ENCODE data around the gene FASTKD2.
"Not testable (repeated sequence)": the region's sequence is repeated elsewhere in the genome, so short reads cannot be mapped to it uniquely, and the experiment has no call there.

The FASTKD2 gene

DNA sequence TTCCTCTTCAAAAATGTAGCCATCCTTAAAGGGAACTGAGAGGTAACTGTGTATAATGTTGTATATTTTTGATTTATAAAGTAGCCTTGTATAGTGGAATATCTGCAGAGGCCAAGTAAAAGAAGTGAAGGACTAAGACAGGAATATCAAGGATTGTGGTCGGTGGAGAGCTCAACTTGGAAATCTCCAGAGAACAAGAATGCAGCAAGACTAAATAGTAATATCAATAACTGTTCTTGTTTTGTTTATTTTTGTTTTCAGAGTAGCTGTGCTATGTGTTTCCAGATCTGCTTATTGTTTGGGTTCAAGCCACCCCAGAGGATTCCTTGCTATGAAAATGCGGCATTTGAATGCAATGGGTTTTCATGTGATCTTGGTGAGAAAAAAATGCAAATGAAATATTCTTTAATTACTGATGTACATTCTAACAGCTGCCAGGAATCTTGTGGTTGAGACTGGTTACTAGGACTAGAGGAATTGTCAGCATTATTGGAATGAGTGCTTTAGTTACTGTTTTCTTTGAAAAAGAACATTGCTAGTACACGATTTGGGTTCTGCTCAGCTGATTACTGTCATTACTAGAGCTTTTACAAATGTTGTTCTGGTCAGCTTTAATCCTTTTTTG is 25.0 kb downstream of the FASTKD2 start:
- no peak for DNase-seq (ENCODE audit: low spot score)

DNA sequence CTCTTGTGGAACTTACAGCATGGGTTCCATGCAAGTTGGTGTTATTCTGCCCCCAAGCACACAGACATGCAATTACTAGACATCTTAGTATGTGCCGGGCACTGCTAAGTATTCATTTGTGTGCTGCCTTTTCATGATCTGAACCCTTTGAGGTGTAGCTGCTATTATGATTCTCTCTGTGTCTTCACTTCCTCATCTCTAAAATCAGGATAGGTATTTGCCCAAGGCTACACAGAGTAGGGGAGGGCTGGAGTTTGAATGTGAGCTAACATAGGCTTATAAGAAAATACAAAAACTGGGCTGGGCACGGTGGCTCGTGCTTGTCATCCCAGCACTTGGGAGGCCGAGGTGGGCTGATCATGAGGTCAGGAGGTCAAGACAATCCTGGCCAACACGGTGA is 27.2 kb downstream of the FASTKD2 start:
- DNase-seq (ENCODE audit: low spot score) = no peak

DNA sequence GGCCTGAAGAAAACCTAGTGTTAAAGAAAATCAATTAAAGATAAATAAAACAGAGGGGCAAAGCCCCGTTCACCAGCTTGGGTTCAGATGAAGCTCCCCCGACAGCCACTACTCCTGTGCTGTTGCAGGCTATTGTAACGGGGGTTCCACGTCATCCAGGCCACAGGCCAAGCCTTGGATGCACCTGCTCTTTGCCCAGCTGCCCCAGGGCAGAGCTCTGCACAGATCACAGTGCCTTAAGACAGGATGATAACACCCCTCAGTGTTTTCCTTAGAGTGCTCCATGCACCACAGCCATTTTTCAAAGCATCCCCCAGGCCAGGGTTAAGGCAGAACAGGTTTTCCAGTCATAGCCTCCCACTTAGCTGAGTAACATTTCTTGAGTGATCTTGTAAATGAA is 32.0 kb downstream of the FASTKD2 start:
- no peak for DNase-seq (ENCODE audit: low spot score)

DNA sequence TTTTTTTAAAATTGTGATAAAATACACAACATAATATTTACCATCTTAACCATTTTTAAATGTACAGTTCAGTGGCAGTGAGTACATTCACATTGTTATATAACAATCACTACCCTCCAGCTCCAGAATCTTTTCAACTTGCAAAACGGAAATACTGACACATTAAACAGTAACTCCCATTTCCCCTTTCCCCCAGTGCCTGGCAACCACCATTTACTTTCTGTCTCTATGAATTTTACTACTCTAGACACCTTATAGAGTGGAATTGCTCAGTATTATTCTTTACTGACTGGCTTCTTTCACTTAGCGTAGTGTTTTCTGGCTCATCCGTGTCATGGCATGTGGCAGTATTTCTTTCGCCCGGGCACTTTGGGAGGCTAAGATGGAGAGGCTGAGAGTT is 32.6 kb downstream of the FASTKD2 start:
- DNase-seq (ENCODE audit: low spot score) = no peak

DNA sequence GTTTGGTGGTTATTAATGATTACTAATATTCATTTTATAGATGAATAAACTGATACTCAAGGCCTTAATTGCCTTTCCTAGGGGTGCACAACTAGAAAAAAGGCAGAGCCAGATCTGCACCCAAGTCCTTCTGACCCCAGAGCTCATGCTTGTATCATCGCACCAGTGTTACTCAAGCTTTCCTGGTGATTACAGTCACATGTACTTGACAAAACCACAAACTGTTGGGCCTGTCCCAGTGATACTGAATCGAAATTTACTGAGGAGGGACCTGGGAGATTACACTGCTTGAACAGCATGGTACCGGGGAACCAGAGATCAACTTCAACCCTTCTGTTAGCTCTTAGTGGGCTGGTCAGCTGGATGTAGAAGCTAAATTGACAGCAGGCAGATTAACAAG is 33.7 kb downstream of the FASTKD2 start:
- DNase-seq (ENCODE audit: low spot score) = no peak

DNA sequence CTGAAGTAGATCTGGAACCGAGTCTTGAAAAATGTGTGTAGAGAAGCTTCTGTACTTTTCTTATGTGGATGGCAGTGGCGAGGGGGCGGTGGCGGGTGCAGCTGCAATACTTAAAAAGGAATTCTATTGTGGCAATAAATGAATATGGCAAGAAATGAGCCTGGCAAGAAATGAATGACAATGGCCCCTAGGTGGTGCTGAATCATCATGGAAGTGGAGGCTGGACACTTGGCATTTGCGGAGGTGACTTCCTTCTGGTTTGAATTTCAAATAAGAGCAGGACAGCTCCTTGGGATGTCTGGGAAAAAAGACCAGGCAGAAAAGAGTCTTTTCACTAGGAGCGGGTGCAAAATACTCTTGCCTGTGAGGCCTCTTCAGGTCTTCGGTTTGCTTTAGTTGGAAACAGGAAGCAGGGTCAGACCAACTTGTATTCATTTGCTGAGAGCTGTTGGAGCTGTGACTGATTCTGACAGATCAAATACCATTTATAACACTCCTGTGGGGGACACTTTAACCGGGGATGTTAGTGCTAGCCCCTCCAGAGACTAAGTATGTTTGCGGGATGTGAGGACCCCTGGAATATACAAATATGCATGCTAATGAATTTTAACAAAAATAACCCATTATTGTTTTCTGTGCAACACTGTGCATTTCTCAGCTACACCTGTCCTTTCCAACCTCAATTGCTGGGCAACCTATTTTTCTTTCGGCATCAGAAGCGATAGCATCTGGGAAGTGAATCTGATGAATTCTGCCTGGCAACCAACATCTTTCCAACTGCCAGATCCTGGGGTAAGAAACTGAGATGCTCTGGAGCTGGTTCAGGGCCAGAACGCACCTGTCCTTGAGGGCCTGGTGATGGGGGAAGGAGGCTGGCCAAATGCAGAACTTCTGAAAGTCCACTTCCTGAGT is 35.4 kb downstream of the FASTKD2 start:
- DNase-seq (ENCODE audit: low spot score) = peak; percentile 52

DNA sequence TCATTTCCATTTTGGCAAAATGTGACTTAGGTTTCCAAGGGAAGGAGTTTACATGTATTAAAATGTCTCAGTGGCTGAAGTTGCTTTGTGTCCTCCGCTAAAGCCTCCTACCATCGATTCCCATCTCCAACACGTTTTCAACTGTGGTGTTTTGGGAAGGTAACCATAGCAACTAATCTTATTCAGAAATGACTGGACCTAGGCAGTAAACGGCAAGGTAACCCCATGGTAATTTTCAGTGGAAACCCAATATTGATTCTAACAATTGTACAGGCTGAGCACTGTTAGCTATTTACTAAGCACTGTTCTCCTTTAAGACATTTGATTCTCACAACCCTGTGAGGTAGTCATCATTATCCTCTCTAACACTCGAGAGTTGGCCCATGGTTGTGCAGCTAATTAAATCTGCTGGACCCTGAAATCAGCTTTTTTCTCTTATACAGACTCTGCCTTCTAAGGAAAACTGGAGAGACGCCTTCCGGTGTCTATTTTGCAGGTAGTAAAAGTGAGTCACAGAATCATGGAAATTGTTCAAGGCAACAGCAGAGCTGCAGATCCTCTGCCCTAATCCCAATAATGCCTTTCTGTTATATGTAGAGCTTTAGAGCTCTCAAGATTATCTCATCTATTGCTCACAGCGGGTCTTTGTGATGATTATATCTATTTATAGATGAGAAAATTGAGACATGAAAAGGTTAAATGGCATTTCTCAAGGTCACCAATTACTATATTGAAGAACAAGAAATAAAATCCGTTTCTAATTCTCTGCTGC is 36.2 kb downstream of the FASTKD2 start:
- no peak for DNase-seq (ENCODE audit: low spot score)

DNA sequence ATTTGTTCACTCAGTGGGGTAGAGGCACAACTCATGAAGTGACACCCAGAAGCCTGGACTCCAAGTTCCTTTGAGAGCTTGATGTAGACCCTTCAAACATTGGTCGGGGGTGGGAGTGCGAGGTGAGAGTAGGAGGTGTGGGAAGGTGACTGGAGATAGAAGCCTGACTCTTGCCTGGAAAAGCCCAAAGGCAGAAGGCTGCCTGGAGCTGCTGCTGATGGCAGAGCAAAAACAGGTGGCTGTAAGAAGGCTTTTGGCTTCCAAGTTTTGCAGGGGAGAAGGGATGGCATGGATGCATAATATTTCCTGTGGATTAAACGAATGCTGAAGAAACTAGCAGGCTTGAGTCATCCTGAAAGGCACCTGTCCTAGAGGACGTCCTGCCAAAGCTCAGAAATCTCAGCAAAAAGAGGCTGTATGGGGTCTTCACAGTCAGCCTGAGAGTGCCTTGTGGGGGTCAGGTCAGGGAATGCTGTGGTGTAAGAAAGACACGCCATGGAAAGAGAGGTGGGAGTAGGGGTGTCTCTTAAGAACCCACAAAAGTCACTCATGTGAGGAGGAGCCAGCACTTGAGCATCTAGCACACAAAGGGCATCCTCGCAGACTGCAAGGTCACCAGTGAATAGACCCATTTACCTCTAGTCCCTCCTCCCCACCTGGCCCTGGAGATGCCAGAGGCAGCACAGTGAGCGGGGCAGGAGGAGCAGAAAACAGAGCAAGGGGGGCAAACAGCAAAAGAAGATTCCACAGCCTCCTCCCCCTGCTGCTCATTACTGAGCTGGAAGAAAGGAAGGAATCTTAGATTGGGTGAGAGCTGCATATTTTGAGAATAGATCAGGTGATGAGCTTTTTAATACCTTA is 37.5 kb downstream of the FASTKD2 start:
- DNase-seq (ENCODE audit: low spot score) = no peak

DNA sequence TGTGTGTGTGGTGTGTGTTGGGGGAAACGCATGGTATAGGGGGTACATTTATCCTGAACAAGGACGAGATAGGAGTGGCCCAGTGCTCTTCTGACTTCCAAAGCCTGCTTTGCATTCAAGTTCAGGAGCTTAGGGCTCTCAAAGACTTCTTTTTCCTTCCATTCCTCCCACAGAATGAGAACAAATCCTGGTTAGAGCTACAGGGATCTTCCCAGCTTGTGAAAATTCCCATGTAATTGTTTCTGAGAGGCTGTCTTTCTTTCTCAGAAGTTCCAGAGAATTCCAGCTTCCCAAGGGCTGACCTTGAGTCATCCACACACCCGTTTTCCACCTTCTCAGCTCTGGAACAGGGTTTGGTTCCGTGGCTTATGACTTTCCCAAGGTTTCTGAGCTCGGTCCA is 38.9 kb downstream of the FASTKD2 start:
- DNase-seq (ENCODE audit: low spot score) = no peak

DNA sequence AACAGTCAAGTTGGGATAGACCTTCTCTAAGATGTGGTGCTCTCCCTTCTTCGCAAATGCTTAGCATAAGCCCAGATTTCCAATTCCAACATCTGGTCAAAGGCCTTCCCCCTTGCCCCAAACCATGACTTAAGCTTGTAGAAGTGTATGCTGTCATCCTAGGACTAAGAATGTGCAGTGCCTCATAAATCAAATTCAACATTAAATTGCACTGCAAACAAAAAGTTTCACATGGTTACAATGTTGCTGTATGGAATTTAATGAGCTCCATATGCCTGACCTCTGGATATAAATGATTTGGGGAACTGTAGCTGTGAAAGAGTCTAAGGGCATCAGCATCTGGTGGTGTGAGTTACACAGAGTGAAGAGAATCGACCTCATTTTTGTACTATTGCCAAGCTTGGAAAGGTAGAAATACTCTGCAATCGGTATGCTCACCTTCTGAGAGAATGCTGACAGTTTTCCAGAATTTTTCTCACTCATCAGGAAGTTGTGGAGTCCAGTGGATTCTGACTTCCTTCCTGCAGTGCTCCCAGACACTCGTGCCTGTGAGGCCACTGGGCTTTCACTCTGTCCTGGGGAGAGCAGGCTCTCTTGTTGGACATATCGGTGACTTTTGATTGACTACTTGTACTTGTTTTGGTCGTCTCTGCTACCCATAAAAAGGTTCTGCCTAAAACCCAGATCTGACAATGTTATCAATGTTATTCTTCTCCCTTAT is 40.6 kb downstream of the FASTKD2 start:
- DNase-seq (ENCODE audit: low spot score) = no peak

DNA sequence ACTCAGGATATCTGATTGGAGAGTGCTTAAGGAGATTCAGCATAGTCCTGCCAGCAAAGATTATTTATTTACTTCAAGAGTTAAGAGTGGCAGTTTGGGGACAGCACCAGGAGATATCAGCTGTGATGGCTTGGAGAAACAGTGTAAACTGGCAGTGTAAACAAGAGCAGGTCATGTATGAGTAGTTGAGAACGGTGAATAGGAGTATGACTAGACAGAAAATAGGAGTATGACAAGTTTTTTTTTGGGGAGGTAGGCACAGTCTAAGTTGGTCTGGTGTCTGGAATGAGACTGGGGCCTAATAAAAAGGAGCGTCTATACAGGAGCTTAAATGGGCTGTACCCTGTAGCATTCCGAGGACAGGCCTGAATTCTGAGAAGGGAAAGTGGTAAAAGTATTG is 42.2 kb downstream of the FASTKD2 start:
- DNase-seq (ENCODE audit: low spot score) = not testable (repeated sequence)

DNA sequence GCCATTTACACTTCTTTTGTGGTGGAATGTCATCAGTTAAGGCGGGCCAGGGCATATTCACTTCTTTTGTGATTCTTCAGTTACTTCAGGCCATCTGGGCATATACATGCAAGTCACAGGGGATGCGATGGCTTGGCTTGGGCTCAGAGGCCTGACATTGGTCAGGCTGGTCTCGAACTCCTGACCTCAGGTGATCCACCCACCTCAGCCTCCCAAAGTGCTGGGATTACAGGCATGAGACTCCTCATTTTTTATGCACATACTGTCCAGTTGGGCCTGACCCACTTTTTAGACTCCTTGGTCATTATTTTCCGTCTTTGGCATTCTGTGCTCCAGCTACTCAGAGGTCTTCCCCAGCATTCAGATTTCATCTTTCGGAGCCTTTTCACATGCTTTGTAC is 47.1 kb downstream of the FASTKD2 start:
- DNase-seq (ENCODE audit: low spot score) = not testable (repeated sequence)

DNA sequence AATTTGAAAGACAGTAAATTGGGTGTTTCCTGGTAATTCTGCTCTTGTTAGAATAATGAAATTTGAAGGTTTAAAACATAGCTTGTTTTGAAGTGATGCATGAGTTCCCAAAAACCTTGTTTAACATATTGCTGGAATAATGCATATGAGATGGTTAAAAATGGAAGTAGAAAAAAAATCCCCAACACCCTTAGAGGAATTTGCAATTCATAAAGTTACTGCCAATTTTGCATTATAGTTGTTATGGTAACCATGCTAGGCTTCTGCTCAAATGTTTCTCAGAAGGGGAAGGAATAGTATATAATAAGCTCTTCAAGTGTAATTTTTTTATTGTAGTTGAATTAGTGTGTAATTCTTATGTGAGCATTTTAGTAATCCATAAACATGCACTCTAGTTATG is 49.1 kb downstream of the FASTKD2 start:
- no peak for DNase-seq (ENCODE audit: low spot score)

DNA sequence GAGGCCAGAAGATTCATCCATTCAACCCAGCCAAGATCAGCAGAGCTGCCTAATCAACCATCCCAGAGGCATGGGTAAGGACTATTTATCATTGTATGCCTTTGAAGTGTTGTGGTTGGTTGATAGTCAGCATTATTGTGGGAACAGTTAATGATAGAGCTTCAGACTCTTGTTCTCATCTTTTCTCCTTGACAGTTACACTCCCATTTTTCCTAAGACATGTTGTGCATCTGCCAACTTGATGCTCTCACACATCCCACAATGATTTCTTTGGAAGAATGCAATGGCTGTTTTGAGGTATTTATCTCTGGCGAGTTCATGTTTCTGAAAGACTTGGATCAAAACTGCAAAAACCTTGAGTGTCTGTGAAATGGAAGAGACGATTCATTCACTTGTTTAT is 55.4 kb downstream of the FASTKD2 start:
- DNase-seq (ENCODE audit: low spot score) = no peak

DNA sequence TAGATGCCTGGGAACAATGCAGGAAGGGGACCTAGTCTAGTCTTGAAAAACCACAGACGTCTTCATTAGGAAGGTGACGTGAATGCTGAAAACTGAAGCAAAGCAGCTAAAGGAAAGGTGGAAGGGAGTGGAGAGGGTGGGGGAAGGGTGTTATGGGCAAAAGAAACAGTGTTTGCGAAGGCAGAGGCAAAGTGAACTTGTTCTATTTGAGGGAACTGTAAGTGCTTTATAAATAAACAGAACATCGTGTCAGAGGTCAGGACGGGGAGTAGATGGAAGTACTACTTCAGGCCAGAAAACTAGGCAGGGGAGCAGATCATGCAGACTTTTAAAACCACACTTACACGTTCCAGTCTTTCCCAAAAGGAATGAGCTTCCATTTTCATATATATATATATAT is 57.8 kb downstream of the FASTKD2 start:
- DNase-seq (ENCODE audit: low spot score) = no peak

DNA sequence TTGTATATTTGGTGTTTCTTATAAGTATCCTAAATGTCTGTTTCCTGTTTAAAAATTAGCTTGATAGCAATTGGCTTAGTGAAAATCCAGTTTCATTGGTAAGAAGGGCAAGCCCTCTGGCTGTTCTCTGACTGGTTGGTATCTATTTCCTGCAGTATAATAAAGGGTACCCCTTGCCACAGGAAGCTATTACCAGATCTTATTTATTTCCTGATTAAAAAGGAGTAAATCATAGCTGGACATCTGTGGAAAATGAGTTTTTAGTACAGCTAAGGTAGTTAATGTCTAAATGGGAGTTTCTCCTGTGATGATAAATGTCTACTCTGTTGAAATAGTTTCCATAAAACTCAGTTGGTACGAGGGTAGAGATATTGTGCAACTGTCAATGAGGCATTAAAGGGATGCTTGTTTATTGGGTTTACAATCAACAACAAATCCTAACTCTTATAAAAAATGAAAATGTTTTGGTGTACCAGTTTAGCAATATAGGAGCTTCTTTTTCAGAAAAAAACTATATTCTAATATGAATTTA is 58.7 kb downstream of the FASTKD2 start:
- no peak for DNase-seq (ENCODE audit: low spot score)

DNA sequence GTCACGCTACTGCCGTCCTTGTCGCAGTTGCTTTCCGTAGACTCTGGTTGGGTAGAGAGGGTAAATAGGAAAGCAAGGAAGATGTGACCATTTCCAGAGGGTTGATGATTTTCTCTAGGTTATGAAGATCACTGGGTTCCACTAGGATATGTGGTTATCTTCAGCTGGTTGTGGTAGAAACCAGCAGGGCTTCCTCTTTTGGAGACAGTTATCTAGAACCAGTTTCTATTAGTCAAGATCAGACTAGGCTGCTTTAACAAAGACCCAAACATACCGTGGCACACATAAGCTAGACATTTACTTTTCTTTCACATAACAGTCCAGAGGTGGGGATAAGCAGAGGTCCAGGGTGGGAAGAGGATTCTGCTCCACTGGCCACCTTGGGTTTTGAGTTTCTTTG is 59.6 kb downstream of the FASTKD2 start:
- DNase-seq (ENCODE audit: low spot score) = no peak

DNA sequence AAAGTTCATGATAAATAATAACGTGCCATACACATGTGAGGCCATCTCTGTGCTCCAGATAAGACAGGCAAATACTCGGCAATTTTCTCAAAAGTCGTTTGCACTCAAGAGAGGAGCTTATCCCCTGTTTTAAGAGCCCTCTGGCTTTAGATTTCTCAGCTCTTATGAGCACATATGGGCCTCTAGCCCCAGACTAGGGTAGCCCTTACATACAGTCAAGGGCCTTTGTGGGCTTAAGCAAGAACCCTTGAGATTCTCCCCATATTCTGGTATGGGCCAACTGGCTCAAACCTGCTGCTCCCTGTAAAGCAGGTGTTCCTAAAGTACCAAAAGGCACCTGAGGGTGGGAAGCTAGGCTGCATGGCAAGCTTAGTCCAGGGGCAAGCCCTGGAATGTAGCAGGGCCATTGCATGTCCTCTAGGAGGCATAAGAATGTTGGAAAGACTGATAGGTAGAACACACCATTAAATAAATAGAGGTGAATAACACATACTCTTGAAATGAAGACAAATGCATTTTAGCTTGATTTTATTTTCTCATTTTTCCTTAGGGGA is 66.1 kb downstream of the FASTKD2 start:
- no peak for DNase-seq (ENCODE audit: low spot score)

DNA sequence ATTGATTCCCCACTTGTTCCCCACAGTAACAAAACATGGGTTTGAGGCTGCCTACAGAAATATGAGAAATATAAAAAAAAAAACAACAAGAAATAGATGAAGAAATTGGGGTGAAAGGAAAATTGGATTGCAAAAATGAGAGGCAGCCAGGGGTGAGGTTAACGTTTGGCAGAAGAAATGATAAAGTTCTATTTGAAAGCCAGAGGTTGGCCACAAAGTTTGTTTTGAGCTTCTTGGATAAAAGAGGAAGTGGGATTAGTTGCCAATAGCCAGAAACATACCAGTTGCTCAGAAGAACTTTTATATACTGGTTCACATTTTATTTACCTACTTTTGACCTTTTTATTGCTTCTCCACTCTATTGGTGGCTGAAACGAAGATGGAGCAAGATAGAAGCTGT is 67.5 kb downstream of the FASTKD2 start:
- DNase-seq (ENCODE audit: low spot score) = no peak

DNA sequence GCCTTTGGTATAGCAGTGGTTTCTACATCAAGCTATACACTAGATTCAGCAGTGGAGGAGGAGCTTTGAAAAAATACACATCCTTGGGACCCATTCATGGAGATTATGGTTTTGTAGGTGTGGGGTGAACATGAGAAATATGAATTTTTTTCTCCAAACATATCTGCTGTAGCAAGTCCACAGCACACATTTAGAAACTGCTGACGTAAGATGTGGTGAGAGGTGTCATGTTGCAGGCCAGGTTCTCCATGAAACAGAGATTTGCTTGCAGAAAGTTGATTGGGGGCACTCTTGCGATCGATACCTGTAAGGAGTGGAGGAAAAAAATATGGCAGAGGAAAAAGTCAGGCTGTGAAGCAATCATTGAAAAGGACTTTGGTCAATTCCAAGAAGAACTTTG is 67.9 kb downstream of the FASTKD2 start:
- DNase-seq (ENCODE audit: low spot score) = no peak

DNA sequence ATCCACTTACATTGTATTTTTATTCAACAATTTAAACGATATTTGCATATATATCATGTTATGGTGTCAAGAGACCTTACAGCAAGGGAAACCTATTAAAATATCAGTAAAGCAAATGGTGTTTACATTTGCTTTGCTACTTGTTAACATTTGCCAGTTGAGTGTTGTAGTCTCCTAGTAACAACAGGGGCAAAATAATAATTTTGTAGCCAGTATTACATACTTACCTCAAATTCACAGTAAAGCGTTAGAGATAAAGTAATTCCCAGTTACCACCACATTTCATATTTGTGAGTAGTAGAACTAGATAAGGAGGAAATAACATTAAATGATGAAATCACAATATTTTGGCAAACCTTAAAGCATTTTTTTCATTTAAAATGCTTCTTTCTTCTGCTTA is 71.3 kb downstream of the FASTKD2 start:
- DNase-seq (ENCODE audit: low spot score) = no peak
